Measurements from ENCODE around the gene ANKS1B. TPM values are rescaled to one million over a fixed set of nuclear protein-coding genes. Genes with fewer than 3 reads are reported as not detected.
A peak's percentile ranks its signal among the peaks of the same experiment; 100 is the strongest.

Gene ANKS1B
- total and polyA plus RNA-seq, 2 of the 4 experiments (the other 2 are of a cell fraction) = 0.17 to 0.18 TPM

DNA sequence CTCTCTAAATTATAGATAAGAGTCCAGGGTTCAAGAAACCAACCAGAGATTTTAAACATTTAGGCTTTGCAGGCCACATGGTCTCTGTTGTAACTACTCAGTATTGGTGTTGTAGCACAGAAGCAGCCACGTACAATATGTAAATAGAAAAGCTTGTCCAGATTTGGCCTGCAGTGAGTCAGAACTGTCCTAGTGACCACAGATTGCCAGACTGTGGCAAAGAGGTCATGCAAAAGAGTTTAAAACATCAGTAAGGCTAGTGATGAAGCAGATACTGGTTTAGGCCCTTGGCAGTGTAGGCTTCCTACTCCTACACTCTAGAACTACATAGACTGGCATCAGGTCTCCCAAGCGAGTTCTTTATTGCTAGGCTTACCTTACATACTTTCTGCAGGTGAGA lies 454.8 kb downstream of the ANKS1B start:
- H4K8ac ChIP-seq (ENCODE audit: low read depth in 2 of 2, low read length in 2 of 2) = no peak overlapping the region
- CTCF ChIA-PET = no interaction called here
- no peaks in the 10 kb centered on the region for H3K27me3 ChIP-seq (ENCODE audit: control insufficient read depth, insufficient read depth, low read length)
- H3K9me1 ChIP-seq (ENCODE audit: insufficient read depth, low read length) = no peaks in the 10 kb centered on the region
- no peak overlapping the region for H4K91ac ChIP-seq (ENCODE audit: insufficient read depth, low read depth, low read length)
- H2BK20ac ChIP-seq (ENCODE audit: low read depth, low read length) = no peak overlapping the region
- no peaks in the 10 kb centered on the region for H3K4me1 ChIP-seq (ENCODE audit: control insufficient read depth, insufficient read depth, low read length)
- H4K5ac ChIP-seq (ENCODE audit: low read depth, low read length) = no peak overlapping the region
- H2AK5ac ChIP-seq (ENCODE audit: low read depth, low read length) = no peak overlapping the region
- dilution Hi-C loops (cut with HindIII; ENCODE audit: low sequenced_read_pairs, unreplicated experiment) = no loop called here
- H4K20me1 ChIP-seq (ENCODE audit: insufficient read depth, low read length) = no peaks in the 10 kb centered on the region
- WGBS, 2 experiments (ENCODE audit: extremely low coverage in 2 of 2, insufficient read length in 1 of 2) = no CpG with 5 or more reads among the region's 2 CpGs
- H3K36me3 ChIP-seq (ENCODE audit: control insufficient read depth, insufficient read depth, low read length) = no peaks in the 10 kb centered on the region
- TF ChIP-seq FOS (IDR thresholded peaks at IDR 0.05; ENCODE audit: low read depth, low read length) (no peak), SMC3 (IDR thresholded peaks at IDR 0.05; ENCODE audit: low read depth, low read length) (no peak), MXI1 (IDR thresholded peaks at IDR 0.05; ENCODE audit: borderline replicate concordance, low read depth, low read length) (no peak), NFE2L2 (IDR thresholded peaks at IDR 0.05; ENCODE audit: low read depth, low read length) (no peak), CEBPB (IDR thresholded peaks at IDR 0.05; ENCODE audit: low read depth, low read length) (no peak), MAFK (IDR thresholded peaks at IDR 0.05; ENCODE audit: low read depth, low read length) (no peak), RAD21 (IDR thresholded peaks at IDR 0.05; ENCODE audit: low read length) (no peak), RFX5 (IDR thresholded peaks at IDR 0.05; ENCODE audit: low read depth, low read length) (no peak), POLR2A (IDR thresholded peaks at IDR 0.05; ENCODE audit: low read depth, low read length) (no peak)
- TF ChIP-seq, protein P1, sequence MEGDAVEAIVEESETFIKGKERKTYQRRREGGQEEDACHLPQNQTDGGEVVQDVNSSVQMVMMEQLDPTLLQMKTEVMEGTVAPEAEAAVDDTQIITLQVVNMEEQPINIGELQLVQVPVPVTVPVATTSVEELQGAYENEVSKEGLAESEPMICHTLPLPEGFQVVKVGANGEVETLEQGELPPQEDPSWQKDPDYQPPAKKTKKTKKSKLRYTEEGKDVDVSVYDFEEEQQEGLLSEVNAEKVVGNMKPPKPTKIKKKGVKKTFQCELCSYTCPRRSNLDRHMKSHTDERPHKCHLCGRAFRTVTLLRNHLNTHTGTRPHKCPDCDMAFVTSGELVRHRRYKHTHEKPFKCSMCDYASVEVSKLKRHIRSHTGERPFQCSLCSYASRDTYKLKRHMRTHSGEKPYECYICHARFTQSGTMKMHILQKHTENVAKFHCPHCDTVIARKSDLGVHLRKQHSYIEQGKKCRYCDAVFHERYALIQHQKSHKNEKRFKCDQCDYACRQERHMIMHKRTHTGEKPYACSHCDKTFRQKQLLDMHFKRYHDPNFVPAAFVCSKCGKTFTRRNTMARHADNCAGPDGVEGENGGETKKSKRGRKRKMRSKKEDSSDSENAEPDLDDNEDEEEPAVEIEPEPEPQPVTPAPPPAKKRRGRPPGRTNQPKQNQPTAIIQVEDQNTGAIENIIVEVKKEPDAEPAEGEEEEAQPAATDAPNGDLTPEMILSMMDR (conservative IDR thresholded peaks at IDR 0.05; ENCODE audit: low read depth, low read length) = no peak
- TF ChIP-seq, protein P2, sequence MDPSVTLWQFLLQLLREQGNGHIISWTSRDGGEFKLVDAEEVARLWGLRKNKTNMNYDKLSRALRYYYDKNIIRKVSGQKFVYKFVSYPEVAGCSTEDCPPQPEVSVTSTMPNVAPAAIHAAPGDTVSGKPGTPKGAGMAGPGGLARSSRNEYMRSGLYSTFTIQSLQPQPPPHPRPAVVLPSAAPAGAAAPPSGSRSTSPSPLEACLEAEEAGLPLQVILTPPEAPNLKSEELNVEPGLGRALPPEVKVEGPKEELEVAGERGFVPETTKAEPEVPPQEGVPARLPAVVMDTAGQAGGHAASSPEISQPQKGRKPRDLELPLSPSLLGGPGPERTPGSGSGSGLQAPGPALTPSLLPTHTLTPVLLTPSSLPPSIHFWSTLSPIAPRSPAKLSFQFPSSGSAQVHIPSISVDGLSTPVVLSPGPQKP (IDR thresholded peaks at IDR 0.05; ENCODE audit: borderline replicate concordance, low read depth, low read length) = no peak
- intact Hi-C loops (cut with micrococcal nuclease) = no loop called here
- H3K4ac ChIP-seq (ENCODE audit: low read depth, low read length) = no peak overlapping the region
- H3K14ac ChIP-seq (replicated peaks; ENCODE audit: low read depth, low read length) = no peak overlapping the region
- peak; percentile 3 for DNase-seq
- H3K56ac ChIP-seq (ENCODE audit: extremely low read depth, insufficient read depth, low read length) = no peak overlapping the region
- H2BK120ac ChIP-seq (ENCODE audit: low read depth, low read length) = no peak overlapping the region
- no peak overlapping the region for H3K4me3 ChIP-seq (ENCODE audit: insufficient read depth, low read depth, low read length)
- no peak overlapping the region for H3K23ac ChIP-seq (ENCODE audit: low read depth, low read length)
- BruUV-seq (replicated peaks) = no TSS peak
- ATAC-seq (ENCODE audit: low read depth) = no peak
- H3K9ac ChIP-seq (ENCODE audit: low read depth, low read length) = no peak overlapping the region
- no peaks in the 10 kb centered on the region for H3K79me1 ChIP-seq (ENCODE audit: low read depth in 1 of 2, low read length in 2 of 2)
- POLR2A ChIA-PET (ENCODE audit: unreplicated experiment) = no interaction called here
- H3K9me3 ChIP-seq (ENCODE audit: control insufficient read depth, insufficient read depth, low read length) = no peaks in the 10 kb centered on the region
- H3K4me2 ChIP-seq (ENCODE audit: low read depth, low read length) = no peak overlapping the region
- H2AK9ac ChIP-seq (replicated peaks; ENCODE audit: low read depth, low read length, poor library complexity) = no peak overlapping the region
- no peak overlapping the region for H3K18ac ChIP-seq (ENCODE audit: low read depth, low read length)
- no peak overlapping the region for H3K27ac ChIP-seq (ENCODE audit: insufficient read depth, low read length)
- no peak overlapping the region for H2AFZ ChIP-seq (replicated peaks; ENCODE audit: low read length, poor library complexity)
- H2BK5ac ChIP-seq (ENCODE audit: low read depth, low read length, poor library complexity, severe bottlenecking) = no peak overlapping the region
- in situ Hi-C loops (cut with MboI; ENCODE audit: low sequenced_read_pairs) = no loop called here
- H2BK15ac ChIP-seq (ENCODE audit: low read depth, low read length) = no peak overlapping the region

Data from IMR-90 (cell line).